ENCODE measurements around the gene FGF4.

DNA sequence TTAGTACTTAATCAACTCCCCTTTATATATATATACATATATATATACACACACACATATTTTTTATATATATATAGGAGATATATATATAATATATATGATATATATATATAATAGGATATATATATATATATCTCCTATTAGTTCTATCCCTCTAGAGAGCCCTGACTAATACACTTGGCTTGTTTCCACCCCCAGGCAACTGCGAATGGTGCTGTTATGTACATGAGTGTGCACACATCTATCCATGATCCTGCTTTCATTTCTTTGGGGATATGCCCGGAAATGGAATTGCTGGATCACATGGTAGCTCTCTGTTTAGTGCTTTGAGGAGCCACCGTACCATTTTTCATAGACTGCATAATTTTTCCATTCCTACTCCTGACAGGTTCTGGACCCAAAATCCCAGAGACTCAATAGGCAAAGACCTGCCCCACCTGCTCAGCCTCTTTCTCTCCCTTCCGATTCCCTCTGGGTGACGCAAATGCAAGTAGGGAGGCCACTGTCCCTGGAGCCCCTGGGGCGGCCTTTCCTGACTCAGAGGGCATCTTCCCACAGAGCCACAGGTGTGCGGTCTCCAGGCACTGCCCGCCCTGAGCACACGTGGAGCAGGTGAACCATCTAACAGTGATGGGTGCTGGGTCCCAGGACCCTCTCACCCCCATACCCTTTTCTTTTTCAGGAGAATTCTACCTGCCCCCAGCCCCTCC, 32.1 kb upstream of the FGF4 start:
- TF ChIP-seq POLR2A (IDR thresholded peaks at IDR 0.05) = no peak
- TF ChIP-seq, protein P1, sequence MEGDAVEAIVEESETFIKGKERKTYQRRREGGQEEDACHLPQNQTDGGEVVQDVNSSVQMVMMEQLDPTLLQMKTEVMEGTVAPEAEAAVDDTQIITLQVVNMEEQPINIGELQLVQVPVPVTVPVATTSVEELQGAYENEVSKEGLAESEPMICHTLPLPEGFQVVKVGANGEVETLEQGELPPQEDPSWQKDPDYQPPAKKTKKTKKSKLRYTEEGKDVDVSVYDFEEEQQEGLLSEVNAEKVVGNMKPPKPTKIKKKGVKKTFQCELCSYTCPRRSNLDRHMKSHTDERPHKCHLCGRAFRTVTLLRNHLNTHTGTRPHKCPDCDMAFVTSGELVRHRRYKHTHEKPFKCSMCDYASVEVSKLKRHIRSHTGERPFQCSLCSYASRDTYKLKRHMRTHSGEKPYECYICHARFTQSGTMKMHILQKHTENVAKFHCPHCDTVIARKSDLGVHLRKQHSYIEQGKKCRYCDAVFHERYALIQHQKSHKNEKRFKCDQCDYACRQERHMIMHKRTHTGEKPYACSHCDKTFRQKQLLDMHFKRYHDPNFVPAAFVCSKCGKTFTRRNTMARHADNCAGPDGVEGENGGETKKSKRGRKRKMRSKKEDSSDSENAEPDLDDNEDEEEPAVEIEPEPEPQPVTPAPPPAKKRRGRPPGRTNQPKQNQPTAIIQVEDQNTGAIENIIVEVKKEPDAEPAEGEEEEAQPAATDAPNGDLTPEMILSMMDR (IDR thresholded peaks at IDR 0.05) = no peak

Data from heart left ventricle (tissue), 13 donors.